H9 (cell line): ENCODE measurements around the gene CFAP299. TPM values are rescaled to one million over a fixed set of nuclear protein-coding genes. Genes with fewer than 3 reads are reported as not detected.

Source experiments
- DNase-seq: peaks from one replicate; pipeline ENCODE4 v3.0.0-alpha.2; 2017
- H2AFZ ChIP-seq: one replicate; pipeline ENCODE4 v1.6.1; 2013; ENCODE audit warnings: mild to moderate bottlenecking, low read length, control low read depth, moderate library complexity
- H2AK5ac ChIP-seq: 2 replicates; pipeline ENCODE4 v1.6.1; 2013; ENCODE audit warnings: low read length, control low read depth, mixed read lengths; ENCODE audit not compliant: insufficient read length
- H2BK120ac ChIP-seq: one replicate; pipeline ENCODE4 v1.6.1; 2013; ENCODE audit warnings: low read depth, mild to moderate bottlenecking, low read length, control low read depth, inconsistent platforms; ENCODE audit not compliant: poor library complexity, severe bottlenecking
- H2BK12ac ChIP-seq: 2 replicates; pipeline ENCODE4 v1.6.1; 2013; ENCODE audit warnings: low read length, control low read depth, mixed read lengths, low read depth; ENCODE audit not compliant: insufficient read length
- H2BK15ac ChIP-seq: 2 replicates; pipeline ENCODE4 v1.6.1; 2013; ENCODE audit warnings: low read depth, low read length, control low read depth
- H2BK20ac ChIP-seq: one replicate; pipeline ENCODE4 v1.6.1; 2013; ENCODE audit warnings: low read depth, mild to moderate bottlenecking, low read length, control low read depth, inconsistent platforms; ENCODE audit not compliant: poor library complexity, severe bottlenecking
- H2BK5ac ChIP-seq: 2 replicates; pipeline ENCODE4 v1.6.1; 2013; ENCODE audit warnings: low read length, control low read depth, mixed read lengths; ENCODE audit not compliant: insufficient read length
- H3K14ac ChIP-seq: 2 replicates; pipeline ENCODE4 v1.6.1; 2013; ENCODE audit warnings: low read length, control low read depth; ENCODE audit not compliant: insufficient read depth
- H3K18ac ChIP-seq: 2 replicates; pipeline ENCODE4 v1.6.1; 2013; ENCODE audit warnings: low read depth, mild to moderate bottlenecking, mixed read lengths, low read length, control low read depth; ENCODE audit not compliant: insufficient read length
- H3K23ac ChIP-seq: 2 replicates; pipeline ENCODE4 v1.6.1; 2013; ENCODE audit warnings: low read length, control low read depth, mixed read lengths, low read depth; ENCODE audit not compliant: insufficient read length
- H3K23me2 ChIP-seq: 2 replicates; pipeline ENCODE4 v1.6.1; 2013; ENCODE audit warnings: low read depth, mild to moderate bottlenecking, mixed read lengths, low read length, control low read depth; ENCODE audit not compliant: insufficient read length, poor library complexity, severe bottlenecking
- H3K27ac ChIP-seq: 2 replicates; pipeline ENCODE4 v1.5.1; 2013; ENCODE audit warnings: low read length, control low read depth, mixed read lengths, low read depth; ENCODE audit not compliant: insufficient read length
- H3K27me3 ChIP-seq: 2 replicates; pipeline ENCODE4 v1.6.1; 2013; ENCODE audit warnings: low read length, control low read depth, inconsistent platforms; ENCODE audit not compliant: insufficient read depth
- H3K4ac ChIP-seq: 2 replicates; pipeline ENCODE4 v1.6.1; 2013; ENCODE audit warnings: low read depth, mild to moderate bottlenecking, control low read depth, inconsistent platforms, low read length, moderate library complexity
- H3K4me1 ChIP-seq: 2 replicates; pipeline ENCODE4 v1.6.1; 2013; ENCODE audit warnings: low read length, control low read depth, inconsistent platforms; ENCODE audit not compliant: insufficient read depth
- H3K4me2 ChIP-seq: 2 replicates; pipeline ENCODE4 v1.6.1; 2013; ENCODE audit warnings: low read length, control low read depth, mixed read lengths; ENCODE audit not compliant: insufficient read length, insufficient read depth
- H3K56ac ChIP-seq: 2 replicates; pipeline ENCODE4 v1.6.1; 2013; ENCODE audit warnings: low read depth, mild to moderate bottlenecking, mixed read lengths, low read length, control low read depth; ENCODE audit not compliant: insufficient read length
- H3K79me1 ChIP-seq: 2 replicates; pipeline ENCODE4 v1.6.1; 2013; ENCODE audit warnings: low read depth, mild to moderate bottlenecking, moderate library complexity, low read length, control low read depth, inconsistent platforms; ENCODE audit not compliant: insufficient read depth, poor library complexity, severe bottlenecking
- H3K79me2 ChIP-seq: 2 replicates; pipeline ENCODE4 v1.6.1; 2013; ENCODE audit warnings: low read length, control low read depth, inconsistent platforms; ENCODE audit not compliant: insufficient read depth
- H3K9ac ChIP-seq: 2 replicates; pipeline ENCODE4 v1.6.1; 2013; ENCODE audit warnings: low read length, control low read depth, mixed read lengths; ENCODE audit not compliant: insufficient read length; ENCODE audit errors: extremely low read depth
- H3K9me3 ChIP-seq: one replicate; pipeline ENCODE4 v1.6.1; 2013; ENCODE audit warnings: low read depth, low read length, inconsistent platforms; ENCODE audit not compliant: control insufficient read depth
- H3T11ph ChIP-seq: one replicate; pipeline ENCODE4 v1.6.1; 2013; ENCODE audit warnings: mild to moderate bottlenecking, low read length, control low read depth, inconsistent platforms
- H4K20me1 ChIP-seq: one replicate; pipeline ENCODE4 v1.6.1; 2013; ENCODE audit not compliant: control insufficient read depth, insufficient read length, insufficient read depth
- H4K5ac ChIP-seq: 2 replicates; pipeline ENCODE4 v1.6.1; 2013; ENCODE audit warnings: low read depth, mild to moderate bottlenecking, mixed read lengths, low read length, control low read depth; ENCODE audit not compliant: insufficient read length
- H4K8ac ChIP-seq: replicated peaks from 2 replicates; pipeline ENCODE4 v1.6.1; 2013; ENCODE audit warnings: low read length, control low read depth, mixed read lengths, low read depth; ENCODE audit not compliant: insufficient read length
- H4K91ac ChIP-seq: 2 replicates; pipeline ENCODE4 v1.6.1; 2013; ENCODE audit warnings: low read depth, mild to moderate bottlenecking, moderate library complexity, mixed read lengths, low read length, control low read depth; ENCODE audit not compliant: insufficient read length
- H3K27ac Mint-ChIP-seq, 3 experiments: 2 replicates in 2 of 3; 3 replicates in 1 of 3; pipeline ENCODE4 v1.8.0; 2020 to 2021; ENCODE audit warnings: mixed read lengths in 3 of 3, mild to moderate bottlenecking in 1 of 3, moderate library complexity in 1 of 3
- H3K27me3 Mint-ChIP-seq: 2 replicates; pipeline ENCODE4 v1.8.0; 2021; ENCODE audit warnings: low read depth, mild to moderate bottlenecking, moderate library complexity, mixed read lengths
- H3K36me3 Mint-ChIP-seq, 3 experiments: 2 replicates in 2 of 3; 3 replicates in 1 of 3; pipeline ENCODE4 v1.8.0; 2020 to 2021; ENCODE audit warnings: low read depth in 3 of 3, mixed read lengths in 3 of 3; ENCODE audit not compliant: insufficient read depth in 1 of 3
- H3K4me1 Mint-ChIP-seq, 2 experiments: 2 replicates each; pipeline ENCODE4 v1.8.0; 2020; ENCODE audit warnings: mixed read lengths in 2 of 2
- H3K4me3 Mint-ChIP-seq, 2 experiments: 2 replicates in 1 of 2; 3 replicates in 1 of 2; pipeline ENCODE4 v1.8.0; 2020 to 2021; ENCODE audit warnings: mild to moderate bottlenecking in 2 of 2, mixed read lengths in 2 of 2, moderate library complexity in 1 of 2
- H3K9me3 Mint-ChIP-seq, 2 experiments: 2 replicates in 1 of 2; 3 replicates in 1 of 2; pipeline ENCODE4 v1.8.0; 2020; ENCODE audit warnings: mild to moderate bottlenecking in 2 of 2, mixed read lengths in 2 of 2, moderate library complexity in 1 of 2
- WGBS: extraction: QIAGEN DNeasy Blood & Tissue Kit; methylation state at CpG from one replicate; pipeline ENCODE4 v1.1.7; 2013; ENCODE audit warnings: missing lambda C conversion rate, low lambda C conversion rate, mixed read lengths; ENCODE audit not compliant: insufficient read length; ENCODE audit errors: extremely low coverage; 5-methylcytosine and 5-hydroxymethylcytosine counted together
- total RNA-seq: library from RNA; stranded (reverse); gene quantifications from 2 replicates; pipeline ENCODE4 v1.2.1, GENCODE V29; 2021
- TF ChIP-seq, protein P1 (sequence below): fragments of 200-600 bp; sonication (generic); conservative IDR thresholded peaks from 3 replicates; pipeline ENCODE4 v1.8.0; 2021; ENCODE audit warnings: antibody characterized with exemption, mild to moderate bottlenecking

Gene CFAP299
- total RNA-seq, 1 experiment from 2014 or later = not detected

DNA sequence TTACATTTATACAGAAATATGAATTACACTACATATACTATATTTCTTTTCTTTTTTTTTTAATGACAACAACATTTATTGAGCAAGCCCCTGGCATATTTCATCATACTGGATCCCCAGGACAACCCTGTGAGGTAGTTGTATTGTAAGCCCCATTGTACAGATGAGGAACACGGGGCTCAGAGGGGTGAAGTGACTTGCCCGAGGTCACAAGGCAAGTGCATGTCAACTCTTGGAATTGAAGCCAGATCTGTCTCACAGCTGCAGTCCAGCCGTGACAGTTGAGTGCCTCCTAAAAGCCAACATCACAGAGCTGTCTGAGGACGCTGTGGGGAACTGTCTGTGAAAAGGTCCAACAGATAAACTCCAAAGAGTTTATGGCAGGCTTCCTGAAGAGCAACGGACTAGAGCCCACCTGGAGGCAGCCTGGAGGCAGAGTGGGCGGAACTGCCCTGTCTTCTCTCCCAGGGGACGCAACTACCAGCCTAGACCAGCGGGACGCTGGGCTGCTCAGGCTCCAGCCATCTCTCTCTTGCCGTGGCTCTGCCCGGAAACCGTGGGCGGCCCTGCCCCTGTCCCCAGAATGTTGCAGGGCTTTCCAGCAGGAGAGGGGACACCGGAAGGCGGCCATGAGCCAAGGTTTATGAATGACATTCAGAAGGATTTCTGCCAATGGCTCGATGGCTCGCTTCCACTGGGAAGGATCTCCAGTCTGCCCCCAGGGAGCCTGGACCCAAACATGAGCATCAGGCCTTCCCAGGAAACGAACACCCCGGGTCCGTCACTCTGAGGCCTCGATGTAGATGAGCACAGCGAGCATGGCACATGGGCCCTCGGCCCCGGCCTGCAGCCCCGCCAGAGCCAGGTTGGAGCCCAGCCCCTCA, 50.1 kb downstream of the CFAP299 start:
- H4K20me1 ChIP-seq = no peaks in the 10 kb centered on the region
- H2BK12ac ChIP-seq = no peak overlapping the region
- Mint-ChIP-seq H3K27ac (no peak overlapping the region), H3K27me3 (no peaks in the 10 kb centered on the region), H3K4me3 (no peak overlapping the region), H3K36me3 (peaks cover 0 to 10% (median 7%) of the 10 kb centered on the region in 3 experiments; a peak in 4 of 7 replicates), H3K9me3 (peaks cover 6 to 11% of the 10 kb centered on the region in 2 experiments; a peak in 4 of 5 replicates), H3K4me1 (no peaks in the 10 kb centered on the region)
- H3K4me2 ChIP-seq = no peak overlapping the region
- H2AK5ac ChIP-seq = no peak overlapping the region
- no CpG with 5 or more reads among the region's 25 CpGs for WGBS
- no peak overlapping the region for H4K8ac ChIP-seq
- H4K5ac ChIP-seq = no peak overlapping the region
- H3K9me3 ChIP-seq = no peaks in the 10 kb centered on the region
- H3K27ac ChIP-seq = no peak overlapping the region
- H3K18ac ChIP-seq = no peak overlapping the region
- no peak overlapping the region for H2BK5ac ChIP-seq
- H2AFZ ChIP-seq = no peak overlapping the region
- no peaks in the 10 kb centered on the region for H3K4me1 ChIP-seq
- H2BK120ac ChIP-seq = no peak overlapping the region
- H3K79me1 ChIP-seq = no peaks in the 10 kb centered on the region
- H2BK20ac ChIP-seq = no peak overlapping the region
- H2BK15ac ChIP-seq = no peak overlapping the region
- H3K4ac ChIP-seq = no peak overlapping the region
- H3T11ph ChIP-seq = no peak overlapping the region
- no peaks in the 10 kb centered on the region for H3K79me2 ChIP-seq
- H3K9ac ChIP-seq = no peak overlapping the region
- TF ChIP-seq, protein P1, sequence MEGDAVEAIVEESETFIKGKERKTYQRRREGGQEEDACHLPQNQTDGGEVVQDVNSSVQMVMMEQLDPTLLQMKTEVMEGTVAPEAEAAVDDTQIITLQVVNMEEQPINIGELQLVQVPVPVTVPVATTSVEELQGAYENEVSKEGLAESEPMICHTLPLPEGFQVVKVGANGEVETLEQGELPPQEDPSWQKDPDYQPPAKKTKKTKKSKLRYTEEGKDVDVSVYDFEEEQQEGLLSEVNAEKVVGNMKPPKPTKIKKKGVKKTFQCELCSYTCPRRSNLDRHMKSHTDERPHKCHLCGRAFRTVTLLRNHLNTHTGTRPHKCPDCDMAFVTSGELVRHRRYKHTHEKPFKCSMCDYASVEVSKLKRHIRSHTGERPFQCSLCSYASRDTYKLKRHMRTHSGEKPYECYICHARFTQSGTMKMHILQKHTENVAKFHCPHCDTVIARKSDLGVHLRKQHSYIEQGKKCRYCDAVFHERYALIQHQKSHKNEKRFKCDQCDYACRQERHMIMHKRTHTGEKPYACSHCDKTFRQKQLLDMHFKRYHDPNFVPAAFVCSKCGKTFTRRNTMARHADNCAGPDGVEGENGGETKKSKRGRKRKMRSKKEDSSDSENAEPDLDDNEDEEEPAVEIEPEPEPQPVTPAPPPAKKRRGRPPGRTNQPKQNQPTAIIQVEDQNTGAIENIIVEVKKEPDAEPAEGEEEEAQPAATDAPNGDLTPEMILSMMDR = no peak
- H3K56ac ChIP-seq = no peak overlapping the region
- no peaks in the 10 kb centered on the region for H3K27me3 ChIP-seq
- no peak overlapping the region for H3K14ac ChIP-seq
- H4K91ac ChIP-seq = no peak overlapping the region
- DNase-seq = no peak
- H3K23ac ChIP-seq = no peak overlapping the region
- no peaks in the 10 kb centered on the region for H3K23me2 ChIP-seq
